Measurements from ENCODE around the gene SCN2A.

DNA sequence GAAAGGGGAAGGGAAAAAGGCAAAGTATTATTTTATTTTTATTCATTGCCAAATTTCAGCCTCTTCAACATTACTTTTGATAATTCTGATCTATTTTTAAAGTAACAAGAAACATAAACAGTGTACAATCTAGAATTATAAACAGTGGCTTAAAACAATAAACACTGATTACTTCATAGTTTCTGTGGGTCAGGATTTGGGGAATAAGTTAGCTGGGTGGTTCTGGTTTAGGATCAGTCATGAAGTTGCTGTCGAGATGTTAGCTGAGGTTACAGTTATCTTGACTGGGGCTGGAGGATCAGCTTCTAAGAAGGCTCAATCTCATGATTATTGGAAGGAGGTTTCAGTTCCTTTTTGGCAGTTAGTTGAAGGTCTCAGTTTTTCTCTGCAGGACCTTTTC is 109.2 kb downstream of the SCN2A start:
- no peak for TF ChIP-seq POLR2A (IDR thresholded peaks at IDR 0.05; ENCODE audit: low read depth, low read length)
- TF ChIP-seq TAF1 (IDR thresholded peaks at IDR 0.05; ENCODE audit: borderline replicate concordance, low read depth, low read length) = no peak

All from GM12892 (cell line).